Fibroblast of the conjunctiva (primary cell): ENCODE results near the gene RHBDD1.

ENCODE experiments used
- DNase-seq: peaks from one replicate; pipeline ENCODE4 v3.0.0-alpha.2; 2010; ENCODE audit warnings: low read depth

Gene RHBDD1

DNA sequence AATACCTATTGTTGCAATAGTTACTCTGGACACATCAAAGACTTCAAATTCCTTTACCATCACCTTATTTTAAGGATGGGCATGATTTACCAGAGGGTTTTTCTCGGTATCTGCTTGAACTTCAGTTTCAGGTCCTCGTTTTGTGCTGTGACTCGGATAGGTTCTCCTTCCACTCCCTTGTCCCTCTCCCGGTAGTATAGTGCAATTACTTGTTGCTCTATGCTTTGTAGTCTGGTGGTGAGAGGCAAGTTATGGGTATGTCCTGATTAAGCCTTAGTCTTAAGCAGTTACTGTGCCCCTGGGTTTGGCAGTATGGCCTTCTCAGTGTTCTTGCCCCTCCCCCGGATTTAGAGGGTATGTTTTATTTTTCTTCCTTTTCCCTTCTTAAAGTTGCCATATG, 96.6 kb downstream of the RHBDD1 start:
- no peak for DNase-seq

GRCh38 chr2:226934546-226935201, 98.8 kb downstream of the RHBDD1 start:
- DNase-seq, result peak; percentile 16

DNA sequence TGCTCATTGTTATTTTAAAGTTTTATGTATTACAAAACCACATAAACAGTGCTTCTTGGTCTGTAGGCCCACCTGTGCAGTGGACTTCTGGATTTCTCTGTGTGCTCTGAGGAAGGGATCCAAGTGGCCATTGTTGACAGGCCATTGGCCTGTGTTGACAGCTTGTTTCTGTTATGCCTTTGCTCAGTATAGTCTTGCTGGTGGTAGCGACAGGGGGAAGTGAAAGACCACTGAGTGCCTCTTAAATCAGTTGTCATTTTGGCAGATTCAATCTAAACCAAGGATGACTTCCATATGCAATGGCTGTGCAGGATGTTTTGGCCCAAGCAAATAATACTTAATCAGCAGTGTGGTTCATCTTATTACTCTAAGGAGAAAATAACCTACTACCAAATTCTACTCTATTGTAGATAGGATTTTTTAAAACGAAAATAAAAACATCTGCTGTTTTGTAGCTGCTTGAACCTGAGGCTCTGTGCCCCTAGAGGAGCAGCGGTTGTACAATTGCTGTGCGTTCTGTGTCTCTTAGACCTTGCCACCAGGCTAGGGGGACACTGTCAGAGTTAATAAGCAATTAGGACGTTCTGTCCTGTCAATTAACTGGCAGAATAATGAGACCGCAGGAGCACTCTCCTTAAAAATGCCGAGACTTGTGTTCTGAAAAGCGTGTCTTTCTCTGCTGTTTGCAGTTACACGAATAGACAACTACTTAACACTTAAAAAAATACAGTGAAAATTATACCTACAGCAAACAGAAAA, 108.2 kb downstream of the RHBDD1 start:
- DNase-seq, result no peak

DNA sequence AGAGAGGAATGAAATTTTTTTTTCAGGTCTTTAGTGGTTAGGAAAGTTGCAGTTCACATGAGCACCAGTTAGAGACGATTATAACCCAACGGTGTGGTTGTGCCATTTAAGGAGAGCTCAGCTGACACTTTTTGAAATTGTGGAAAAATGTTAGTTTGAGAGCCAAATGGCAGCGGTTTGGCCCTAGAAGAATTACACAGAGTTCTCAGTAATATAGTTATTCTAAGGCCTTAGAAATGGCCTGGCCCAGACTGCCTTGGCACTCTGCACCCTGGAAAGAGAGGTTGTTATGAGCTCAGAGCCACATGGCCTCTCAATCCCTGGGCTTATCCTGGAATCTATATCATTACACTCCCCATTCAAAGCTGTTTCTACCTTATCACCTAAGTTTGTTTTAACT, 117.4 kb downstream of the RHBDD1 start:
- DNase-seq, result peak; percentile 13

DNA sequence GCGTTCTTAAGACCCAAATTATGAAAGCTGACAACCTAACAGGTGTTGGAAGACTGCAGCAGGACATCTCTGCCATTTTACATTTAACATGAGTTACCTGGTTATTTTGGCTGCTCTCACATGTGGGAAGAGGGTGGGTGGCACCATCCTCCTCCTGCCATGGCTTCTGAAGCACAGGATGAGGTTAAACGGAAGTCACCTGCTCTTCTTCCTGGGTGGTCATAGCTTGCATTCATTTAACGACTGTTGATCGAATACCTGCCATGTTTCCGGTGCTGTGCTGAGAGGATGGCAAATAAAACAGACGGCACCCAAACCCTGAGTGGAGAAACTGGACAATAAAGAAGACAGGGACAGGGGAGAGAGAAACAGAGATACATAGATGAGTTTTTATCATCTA, 118.0 kb downstream of the RHBDD1 start:
- no peak for DNase-seq

- no peak for DNase-seq
Observed at GRCh38 chr2:226956659-226957058, 120.8 kb downstream of the RHBDD1 start.

GRCh38 chr2:226959418-226959817, 123.6 kb downstream of the RHBDD1 start:
- DNase-seq, result no peak

DNA sequence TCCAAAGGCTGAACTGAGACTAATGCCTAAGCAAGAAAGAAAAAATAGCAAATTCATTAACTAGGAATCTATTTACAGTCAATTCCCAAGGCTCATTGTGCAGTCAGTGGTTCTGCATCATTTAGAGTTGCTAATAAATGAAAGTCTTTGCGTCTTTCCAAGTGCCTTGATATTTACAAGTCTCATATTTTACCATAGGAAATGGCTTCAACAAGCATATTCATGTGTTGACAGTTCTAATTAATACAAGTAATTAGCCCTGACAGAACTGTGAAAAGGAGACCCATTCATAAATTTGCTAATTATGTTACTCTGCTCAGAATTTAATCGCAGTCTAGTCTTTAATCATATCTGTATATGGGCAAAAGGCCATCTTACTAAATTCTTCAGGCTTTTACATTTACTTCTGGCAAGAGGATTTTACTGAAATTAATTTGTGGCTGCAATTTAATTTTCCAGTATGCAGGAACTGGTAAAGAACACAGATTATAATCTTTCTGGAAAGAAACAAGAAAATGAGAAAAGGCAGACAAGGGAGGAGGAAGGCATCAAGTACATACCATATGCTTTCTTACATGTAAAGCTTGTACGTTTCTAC, 126.4 kb downstream of the RHBDD1 start:
- DNase-seq, result no peak

DNA sequence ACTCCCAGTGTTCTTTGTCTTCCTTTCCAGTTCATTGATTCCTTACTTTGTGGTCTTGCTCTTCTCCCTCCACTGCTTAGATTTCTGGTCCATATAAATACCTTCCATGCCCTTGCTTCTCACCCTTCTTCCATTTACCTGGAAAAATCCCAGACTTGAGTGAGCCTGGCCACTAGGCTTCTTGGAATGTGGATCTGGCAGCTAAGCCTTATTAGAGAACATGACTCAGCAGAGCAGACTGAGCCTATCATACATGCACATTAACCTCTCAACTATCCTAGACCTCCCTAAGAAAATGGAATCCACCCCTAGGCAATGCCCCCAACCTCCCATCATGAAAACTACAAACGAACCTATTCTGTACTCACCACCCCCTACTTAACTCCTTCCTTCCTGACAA, 127.7 kb downstream of the RHBDD1 start:
- peak; percentile 21 for DNase-seq

GRCh38 chr2:226965376-226965775, 129.5 kb downstream of the RHBDD1 start:
- no peak for DNase-seq

DNA sequence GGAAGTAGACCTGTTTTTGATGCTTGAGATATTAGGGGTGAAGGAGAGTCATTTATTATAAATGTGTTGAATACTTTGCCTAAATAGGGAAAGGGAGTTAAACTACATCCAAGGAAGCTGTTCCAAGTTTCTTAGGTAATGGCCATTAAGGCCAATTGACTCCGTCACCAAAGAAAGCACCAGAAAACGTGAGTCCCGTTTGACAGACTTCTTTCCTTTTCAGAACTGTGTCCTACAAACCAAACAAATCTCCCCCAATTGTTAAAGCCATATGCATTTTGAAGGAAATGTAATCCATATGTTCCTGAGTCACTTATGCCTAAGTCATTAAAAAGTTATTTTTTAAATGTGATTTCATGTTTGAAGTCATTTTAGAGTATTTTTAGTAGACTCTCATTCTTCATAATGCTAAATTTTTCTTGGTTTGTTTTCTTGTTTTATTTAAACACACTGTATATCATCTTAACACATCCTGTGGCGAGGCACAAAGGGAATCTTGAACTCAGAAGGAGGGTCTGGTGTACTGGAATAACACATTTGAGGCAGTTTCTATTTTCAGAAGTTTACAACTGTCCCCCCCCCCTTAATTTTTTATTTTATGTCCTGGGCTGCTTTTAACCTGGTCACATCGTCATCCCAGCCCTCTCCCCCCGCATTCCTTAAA, 133.7 kb downstream of the RHBDD1 start:
- peak; percentile 6 for DNase-seq

DNA sequence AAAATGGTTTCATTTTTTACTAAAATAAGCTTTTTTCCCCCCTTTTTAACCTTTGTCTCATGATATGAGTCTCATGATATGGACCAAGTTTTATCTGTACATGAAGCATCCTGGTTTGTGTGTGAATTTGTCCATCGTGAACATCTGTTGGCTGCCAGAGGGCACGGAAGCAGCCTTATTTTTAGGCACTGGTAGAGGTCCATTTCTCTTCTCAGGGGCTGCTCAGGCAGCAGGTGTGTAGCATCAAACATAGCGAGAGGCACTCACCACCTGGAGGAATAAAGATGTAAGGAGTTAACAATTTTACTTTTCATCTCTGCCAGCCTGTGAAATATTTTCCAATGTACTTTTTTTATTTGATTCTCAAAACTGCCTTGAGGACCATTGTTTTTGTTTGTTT, 134.5 kb downstream of the RHBDD1 start:
- no peak for DNase-seq

DNA sequence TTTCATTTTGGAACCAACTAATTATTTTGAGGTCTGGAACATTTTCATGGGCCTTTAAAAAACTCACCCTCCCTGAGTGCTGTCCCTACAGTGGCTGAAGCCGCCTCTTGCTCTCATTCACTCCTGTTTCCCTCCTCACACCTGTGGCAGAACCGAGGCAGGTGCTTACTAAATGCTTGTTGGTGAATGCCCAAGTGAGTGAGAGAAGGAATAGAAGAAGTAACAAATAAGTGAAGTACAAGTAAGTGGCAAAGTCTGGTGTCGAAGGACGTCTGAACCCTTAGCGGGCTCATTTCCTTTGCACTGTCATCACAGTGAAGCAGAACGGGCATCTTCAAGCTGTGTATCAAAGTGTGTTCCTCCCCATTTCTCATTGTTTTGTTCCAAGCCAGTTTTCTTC, 135.2 kb downstream of the RHBDD1 start:
- no peak for DNase-seq

DNA sequence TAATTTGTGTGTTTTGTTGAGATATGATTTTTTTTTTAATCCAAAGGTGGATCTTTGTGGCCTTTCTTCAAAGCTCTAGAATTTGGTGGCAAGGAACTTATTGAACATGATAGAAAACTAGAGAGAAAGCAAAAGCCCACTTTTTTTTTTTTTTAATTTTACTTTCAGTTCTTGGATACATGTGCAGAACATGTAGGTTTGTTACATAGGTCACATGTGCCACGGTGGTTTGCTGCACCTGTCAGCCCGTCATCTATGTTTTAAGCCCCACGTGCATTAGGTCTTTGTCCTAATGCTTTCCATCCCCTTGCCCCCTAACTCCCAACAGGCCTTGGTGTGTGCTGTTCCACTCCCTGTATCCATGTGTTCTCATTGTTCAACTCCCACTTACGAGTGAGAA, 135.9 kb downstream of the RHBDD1 start:
- no peak for DNase-seq

- DNase-seq, result no peak
Observed at GRCh38 chr2:226973816-226974215, 138.0 kb downstream of the RHBDD1 start.

DNA sequence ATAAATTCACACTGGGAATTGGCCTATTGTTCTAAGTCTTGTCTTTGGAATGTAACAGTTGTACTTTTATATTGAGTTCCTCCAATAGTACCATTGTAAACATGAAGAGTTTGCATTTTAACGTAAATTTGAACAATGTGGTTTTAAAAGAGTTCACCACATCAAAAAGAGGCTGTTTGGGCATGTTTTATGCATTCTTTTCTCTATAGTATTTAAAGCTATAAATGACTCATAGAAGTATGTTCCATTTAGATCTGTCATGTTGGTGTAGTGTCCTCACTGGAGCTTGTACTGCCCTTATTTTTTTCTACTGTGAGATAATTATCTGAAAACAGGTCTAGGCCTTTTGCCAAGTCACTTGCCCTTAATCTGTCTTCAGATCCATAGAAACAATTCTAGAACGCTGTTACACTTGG, 141.9 kb downstream of the RHBDD1 start:
- DNase-seq, result peak; percentile 68

DNA sequence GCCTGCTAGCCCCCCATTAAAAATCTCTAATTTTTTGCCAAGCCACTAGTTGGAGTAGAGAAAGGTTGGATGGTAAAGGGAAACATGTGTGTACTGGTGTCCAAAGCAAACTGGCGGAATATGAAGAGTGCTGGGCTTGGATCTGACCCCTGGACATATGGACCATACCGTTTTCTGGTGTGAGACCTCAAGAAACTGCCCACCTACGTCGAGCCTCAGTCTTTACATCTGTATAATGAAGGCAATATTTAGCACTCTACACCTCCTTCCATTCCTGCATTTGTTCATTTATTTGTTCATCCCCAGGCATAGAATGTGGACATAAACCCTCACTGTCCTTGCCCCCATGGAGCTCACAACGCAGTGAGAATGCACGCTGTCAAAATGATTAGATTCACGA, 142.4 kb downstream of the RHBDD1 start:
- no peak for DNase-seq

DNA sequence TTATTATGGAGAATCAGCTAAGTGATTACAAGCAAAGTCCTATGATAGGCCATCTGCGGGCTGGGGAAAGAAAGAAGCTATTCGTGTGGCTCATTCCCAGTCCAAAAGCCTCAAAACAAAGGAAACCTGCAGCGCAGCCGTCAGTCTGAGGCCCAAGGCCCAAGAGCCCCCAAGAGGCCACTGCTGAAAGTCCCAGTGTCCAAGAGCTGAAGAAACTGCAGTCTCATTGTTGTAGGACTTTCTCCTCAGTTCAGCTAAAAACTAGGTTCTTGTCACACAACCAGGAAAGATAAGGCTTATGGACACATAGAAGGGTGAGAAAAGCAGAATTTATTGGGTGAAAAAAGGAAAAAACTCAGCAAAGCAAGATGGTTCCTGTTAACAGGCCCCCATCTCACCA, 143.2 kb downstream of the RHBDD1 start:
- no peak for DNase-seq

GRCh38 chr2:226981791-226982326, 146.0 kb downstream of the RHBDD1 start:
- DNase-seq, result no peak

DNA sequence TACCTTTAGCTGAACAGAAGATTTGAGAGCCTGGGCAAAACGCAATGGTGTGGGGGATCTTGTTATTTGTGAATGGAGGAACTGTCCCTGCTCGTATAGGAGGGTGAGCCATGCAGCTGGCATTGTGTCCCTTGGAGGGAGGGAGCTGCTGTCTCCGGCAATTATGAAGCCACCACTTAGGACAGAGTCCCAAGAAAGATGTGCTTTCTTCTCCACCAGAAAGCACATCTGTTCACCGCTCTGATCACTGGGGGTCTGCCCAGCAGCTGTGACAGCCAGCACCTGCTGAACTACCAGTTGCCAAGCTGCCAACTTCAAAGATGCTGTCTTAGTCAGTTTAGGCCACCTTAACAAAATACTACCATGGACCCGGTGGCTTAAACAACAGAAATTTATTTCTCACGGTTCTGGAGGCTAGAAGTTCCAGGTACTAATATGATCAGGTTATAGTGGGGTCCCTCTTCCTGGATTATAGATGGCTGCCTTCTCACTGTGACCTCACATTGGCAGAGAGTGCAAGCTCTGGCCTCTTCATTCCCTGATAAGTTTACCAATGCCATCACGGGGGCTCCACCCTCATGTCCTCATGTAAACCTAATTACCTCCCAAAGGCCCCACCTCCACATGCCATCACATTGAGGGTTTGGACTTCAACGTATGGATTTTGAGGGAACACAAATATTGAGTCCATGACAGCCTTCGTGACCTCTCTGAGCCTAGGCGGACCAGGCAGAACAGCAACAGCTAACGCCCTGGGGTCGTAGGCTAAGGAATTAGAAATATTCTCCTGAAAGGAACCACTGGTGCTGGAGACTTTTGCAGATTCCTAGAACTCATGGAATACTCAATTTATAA, 148.3 kb downstream of the RHBDD1 start:
- DNase-seq, result no peak

DNA sequence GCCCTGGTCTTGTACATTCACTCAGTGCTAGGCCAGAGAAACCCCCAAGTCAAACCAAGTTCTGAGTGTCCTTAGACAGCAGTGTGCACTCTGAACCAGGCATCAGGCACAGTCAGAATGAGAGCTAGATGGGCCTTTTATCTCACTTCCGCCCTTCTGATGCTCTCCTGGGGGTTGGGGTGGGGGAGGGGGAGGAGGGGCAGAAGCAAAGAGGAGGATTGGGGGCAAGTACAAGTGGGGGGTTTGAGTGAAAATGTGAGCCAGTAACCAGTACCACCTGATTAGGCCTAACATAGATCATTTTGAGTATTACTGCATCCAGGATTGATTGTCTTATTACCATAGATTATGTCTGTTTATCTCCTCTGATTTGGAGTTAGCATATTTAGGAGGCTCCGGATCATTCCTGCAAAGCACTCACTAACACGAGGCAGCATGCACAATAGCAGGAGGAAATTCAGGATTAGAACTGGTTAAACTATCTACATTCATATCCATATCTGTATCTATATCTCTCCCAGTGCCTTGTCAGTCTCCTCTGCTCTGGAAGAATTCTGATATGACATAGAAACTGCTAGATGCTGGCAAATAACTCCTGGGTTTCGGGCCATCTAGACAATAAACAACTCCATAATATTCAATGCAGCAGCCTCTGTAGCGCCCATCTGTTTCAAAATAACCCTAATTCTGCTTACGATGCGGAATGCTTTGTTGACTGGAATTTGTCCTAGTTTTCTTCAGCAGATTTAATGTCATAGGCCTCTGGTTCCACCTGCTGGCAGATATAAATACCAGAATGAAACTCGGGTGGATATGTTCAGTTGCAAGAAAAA, 149.1 kb downstream of the RHBDD1 start:
- peak; percentile 79 for DNase-seq
